Bronchial epithelial cell (primary cell): Measurements from ENCODE around the gene OLFML2B. TPM values are rescaled to one million over a fixed set of nuclear protein-coding genes. Genes with fewer than 3 reads are reported as not detected.

Experiments used
- DNase-seq: peaks from one replicate; pipeline ENCODE4 v3.0.0-alpha.2; 2010; ENCODE audit warnings: low read depth
- FAIRE-seq: peaks from 2 replicates; lab custom pipeline; 2011; peaks lifted over from hg19 to GRCh38; lab: Jason Lieb, UNC
- H3K27me3 ChIP-seq: 2 replicates; pipeline ENCODE4 v1.5.1; 2011; ENCODE audit warnings: low read length; ENCODE audit not compliant: control insufficient read depth, insufficient read depth
- H3K36me3 ChIP-seq: 2 replicates; pipeline ENCODE4 v1.5.1; 2011; ENCODE audit warnings: low read length; ENCODE audit not compliant: control insufficient read depth, insufficient read depth
- H3K4me3 ChIP-seq: 2 replicates; pipeline ENCODE4 v1.5.1; 2011; ENCODE audit warnings: mild to moderate bottlenecking, low read depth, low read length, control low read depth
- CTCF ChIP-seq: IDR thresholded peaks from 2 replicates; pipeline ENCODE4 v1.5.1; 2011; ENCODE audit warnings: mild to moderate bottlenecking, moderate library complexity, low read length, control low read depth, inconsistent platforms; ENCODE audit not compliant: insufficient read depth, severe bottlenecking
- total RNA-seq: library from RNA; depleted of rRNA; stranded (reverse); fragments of >200 nt; gene quantifications from 2 replicates; pipeline ENCODE4 v1.2.1, GENCODE V29; 2014

The OLFML2B gene
- total RNA-seq: not detected in 2 replicates

GRCh38 chr1:162023547-162024501 is at the start of gene OLFML2B:
Gene OLFML2B (minus strand): TSS chr1:162023869. CDS start chr1:162023430, 439 bp downstream.
- Histone ChIP-seq H3K36me3 (no peaks in the 10 kb centered on the region), H3K27me3 (peaks cover 9% of the 10 kb centered on the region), H3K4me3 (peak within 1 kb of the TSS; percentile 40)
- FAIRE-seq: no peak
- DNase-seq: peak; percentile 79
- TF ChIP-seq CTCF: peak; percentile 23

GRCh38 chr1:162072740-162073139 is 49.1 kb upstream of the OLFML2B start:
- TF ChIP-seq CTCF: no peak
- DNase-seq: no peak
- peaks cover 5% of the 10 kb centered on the region for H3K27me3 ChIP-seq
- no peak for FAIRE-seq
- no peak overlapping the region for H3K4me3 ChIP-seq
- H3K36me3 ChIP-seq: no peaks in the 10 kb centered on the region

GRCh38 chr1:162070825-162071224 is 47.2 kb upstream of the OLFML2B start:
- Histone ChIP-seq H3K27me3 (peaks cover 5% of the 10 kb centered on the region), H3K4me3 (no peak overlapping the region), H3K36me3 (no peaks in the 10 kb centered on the region)
- DNase-seq: no peak
- TF ChIP-seq CTCF: no peak
- FAIRE-seq: no peak

- FAIRE-seq (no peak), DNase-seq (no peak)
- Histone ChIP-seq H3K36me3 (no peaks in the 10 kb centered on the region), H3K4me3 (peak overlapping the region; percentile 49), H3K27me3 (peaks cover 5% of the 10 kb centered on the region)
- TF ChIP-seq CTCF: no peak
These were observed 46.6 kb upstream of the OLFML2B start for GRCh38 chr1:162070094-162070748.

- TF ChIP-seq CTCF: no peak
- DNase-seq: peak; percentile 39
- no peaks in the 10 kb centered on the region for H3K36me3 ChIP-seq
- FAIRE-seq: no peak
- peak within 1 kb of the TSS; percentile 49 for H3K4me3 ChIP-seq
- H3K27me3 ChIP-seq: peaks cover 5% of the 10 kb centered on the region
These were observed 45.8 kb upstream of the OLFML2B start, which contains the start of gene NOS1AP for GRCh38 chr1:162069334-162070093. Gene NOS1AP (plus strand): TSS chr1:162069691. CDS start chr1:162070178, 487 bp downstream.
